GM21367 (cell line): Measurements from ENCODE around the gene TJP3.

Source experiments
- ATAC-seq: cut with Tn5 transposase; IDR thresholded peaks from one replicate; pipeline ENCODE4 v1.9.1; 2021; ENCODE audit not compliant: unreplicated experiment

The TJP3 gene

GRCh38 chr19:3710265-3710812 lies 2.2 kb downstream of the TJP3 start:
- no peak for ATAC-seq

DNA sequence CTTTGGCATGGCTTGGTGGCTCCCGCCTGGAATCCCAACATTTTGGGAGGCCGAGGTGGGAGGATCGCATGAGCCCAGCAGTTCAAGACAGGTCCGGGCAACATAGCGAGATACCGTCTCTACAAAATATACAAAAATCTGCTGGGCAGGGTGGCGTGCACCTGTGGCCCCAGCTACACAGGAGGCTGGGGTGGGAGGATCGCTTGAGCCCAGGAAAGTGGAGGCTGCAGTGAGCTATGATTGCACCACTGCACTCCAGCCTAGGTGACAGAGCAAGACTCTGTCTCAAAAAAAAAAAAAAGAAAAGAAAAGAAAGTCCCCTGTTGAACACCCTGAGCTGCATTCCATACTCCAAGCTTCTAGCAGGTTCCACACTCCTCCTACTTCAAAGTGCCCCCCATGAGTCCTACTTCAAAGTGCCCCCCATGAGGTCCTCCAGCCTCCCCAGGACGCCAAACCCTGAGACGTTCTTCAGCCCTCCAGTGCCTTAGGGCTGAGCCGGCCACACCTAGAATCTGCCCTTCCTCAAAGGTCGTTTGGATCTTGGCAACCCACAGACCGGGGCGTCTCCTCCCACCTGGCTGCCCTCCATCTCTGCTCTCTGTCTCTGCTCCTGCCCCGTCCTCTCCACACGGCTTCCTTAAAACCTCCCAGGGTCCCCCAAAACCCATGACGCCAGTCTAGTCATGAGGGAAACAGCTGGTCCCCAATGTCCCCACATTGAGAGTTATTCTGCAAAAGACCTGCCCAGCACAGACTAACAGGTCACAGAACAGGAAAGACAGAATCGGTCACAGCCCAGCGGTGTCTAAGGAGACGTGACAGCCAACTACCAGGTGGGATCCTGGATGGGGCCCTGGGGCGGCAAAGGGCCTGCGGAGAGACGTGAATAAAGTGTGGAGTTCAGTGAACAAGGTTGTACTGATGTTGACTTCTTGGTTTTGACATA lies 4.8 kb downstream of the TJP3 start:
- no peak for ATAC-seq

- no peak for ATAC-seq
Measured at GRCh38 chr19:3716147-3716668, 8.0 kb downstream of the TJP3 start.

GRCh38 chr19:3719868-3720267 lies 11.7 kb downstream of the TJP3 start:
- ATAC-seq = no peak

- no peak for ATAC-seq
Measured at GRCh38 chr19:3720349-3720917, 12.2 kb downstream of the TJP3 start.

DNA sequence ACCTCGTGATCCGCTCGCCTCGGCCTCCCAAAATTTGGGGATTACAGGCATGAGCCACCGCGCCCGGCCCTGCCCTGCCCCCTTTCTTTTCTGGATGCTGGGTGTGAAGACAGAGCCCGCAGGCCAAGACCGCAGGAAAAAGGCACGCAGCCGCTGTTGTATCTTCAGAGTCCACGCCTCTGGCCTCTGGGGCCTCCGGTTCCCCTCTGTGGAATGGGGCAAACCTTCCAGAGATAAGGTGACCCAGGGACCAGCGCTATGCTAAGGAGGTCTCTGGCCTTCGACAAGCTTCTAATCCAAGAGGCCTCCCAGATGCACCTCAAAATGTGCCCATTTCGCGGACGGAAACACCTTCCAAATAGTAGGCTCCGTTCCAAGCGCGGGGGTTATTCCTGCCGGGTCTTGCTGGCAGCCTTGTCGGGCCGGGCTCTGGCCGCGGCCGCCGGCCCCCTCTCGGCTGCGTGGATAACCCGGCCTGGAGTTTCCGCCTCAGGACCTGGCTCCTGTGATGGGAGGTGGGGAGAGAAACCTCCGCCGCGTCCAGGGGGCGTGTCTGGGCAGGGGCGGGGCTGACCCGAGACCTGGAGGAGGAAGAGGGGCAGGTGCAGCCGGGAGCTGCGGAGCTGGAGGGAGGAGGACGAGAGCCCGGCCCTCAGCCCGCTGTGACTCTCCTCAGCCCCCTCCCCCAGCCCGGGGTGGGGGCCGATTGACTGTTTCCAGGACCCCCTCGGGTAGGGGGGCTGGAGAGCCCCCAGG lies 13.1 kb downstream of the TJP3 start:
- ATAC-seq = no peak

GRCh38 chr19:3721887-3722442 lies 13.8 kb downstream of the TJP3 start:
- ATAC-seq = no peak

DNA sequence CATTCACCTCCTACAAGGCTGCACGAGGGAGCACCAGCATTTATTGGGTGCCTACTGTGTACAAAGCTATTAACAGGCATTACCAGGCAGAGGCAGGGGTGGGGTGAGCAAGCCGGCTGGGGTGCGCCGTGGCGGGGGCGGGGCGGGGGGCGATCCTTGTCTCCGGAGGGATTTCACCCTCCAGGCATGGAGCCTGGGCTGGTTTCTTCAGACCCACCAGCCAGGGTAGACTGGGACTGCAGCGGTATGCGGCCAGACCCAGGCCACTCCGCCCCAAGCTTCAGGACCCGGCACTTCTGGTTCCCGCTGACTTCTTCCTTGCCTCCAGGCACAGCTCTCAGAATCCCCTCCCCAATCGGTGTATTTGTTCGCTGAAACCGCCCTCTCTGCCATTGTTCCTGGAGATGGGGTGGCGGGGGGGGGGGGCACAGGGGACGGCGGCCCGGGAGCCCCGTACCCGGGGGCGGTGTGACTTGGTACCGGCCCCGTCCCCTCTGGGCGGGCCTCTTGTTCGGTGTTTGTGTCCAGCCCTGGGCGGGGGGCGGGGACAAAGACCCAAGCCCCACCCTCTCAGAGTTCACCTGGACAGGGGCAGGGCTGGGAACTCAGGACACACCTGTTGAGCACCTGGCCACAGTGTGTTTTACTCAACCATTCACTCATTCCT lies 14.4 kb downstream of the TJP3 start:
- ATAC-seq = no peak

- no peak for ATAC-seq
Measured at GRCh38 chr19:3723110-3723488, 14.9 kb downstream of the TJP3 start.

- no peak for ATAC-seq
Measured at GRCh38 chr19:3723883-3724282, 15.7 kb downstream of the TJP3 start.

- ATAC-seq = no peak
Measured at GRCh38 chr19:3725121-3725520, 16.9 kb downstream of the TJP3 start.

DNA sequence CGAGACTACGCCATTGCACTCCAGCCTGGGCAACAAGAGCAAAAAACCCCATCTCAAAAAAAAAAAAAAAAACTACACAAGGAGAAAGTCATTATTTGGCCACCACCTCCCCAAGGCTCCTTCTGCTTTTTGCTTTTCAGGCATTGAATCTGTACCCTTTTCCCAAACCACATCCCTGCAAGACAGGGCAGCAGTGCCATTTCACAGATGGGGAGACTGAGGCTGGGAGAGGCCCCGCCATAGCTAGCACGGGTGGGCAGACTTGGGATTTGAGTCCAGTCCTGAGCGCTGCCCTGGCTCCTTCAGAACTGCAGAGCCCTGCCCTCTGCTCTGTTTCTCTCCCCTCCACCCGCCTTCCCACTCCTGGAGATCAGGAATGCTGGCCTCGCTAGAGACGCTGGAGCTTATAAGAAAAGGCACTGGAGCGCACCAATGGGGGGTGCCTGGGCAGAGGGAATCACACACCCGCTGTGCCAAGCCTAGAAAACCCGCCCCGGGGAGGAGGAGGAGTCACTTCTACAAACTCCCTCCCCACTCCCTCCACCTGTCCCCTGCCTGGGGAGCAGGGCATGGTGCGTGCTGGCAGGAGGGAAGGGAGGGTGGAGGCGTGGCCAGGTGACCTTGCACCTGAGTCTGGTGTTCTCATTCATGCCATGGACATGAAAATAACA lies 17.6 kb downstream of the TJP3 start:
- no peak for ATAC-seq

GRCh38 chr19:3730457-3730958 lies 22.3 kb downstream of the TJP3 start:
- ATAC-seq = no peak

- no peak for ATAC-seq
Measured at GRCh38 chr19:3732108-3732507, 23.9 kb downstream of the TJP3 start.

- ATAC-seq = no peak
Measured at GRCh38 chr19:3733549-3734309, 25.5 kb downstream of the TJP3 start.

- no peak for ATAC-seq
Measured at GRCh38 chr19:3734310-3734600, 26.1 kb downstream of the TJP3 start.

DNA sequence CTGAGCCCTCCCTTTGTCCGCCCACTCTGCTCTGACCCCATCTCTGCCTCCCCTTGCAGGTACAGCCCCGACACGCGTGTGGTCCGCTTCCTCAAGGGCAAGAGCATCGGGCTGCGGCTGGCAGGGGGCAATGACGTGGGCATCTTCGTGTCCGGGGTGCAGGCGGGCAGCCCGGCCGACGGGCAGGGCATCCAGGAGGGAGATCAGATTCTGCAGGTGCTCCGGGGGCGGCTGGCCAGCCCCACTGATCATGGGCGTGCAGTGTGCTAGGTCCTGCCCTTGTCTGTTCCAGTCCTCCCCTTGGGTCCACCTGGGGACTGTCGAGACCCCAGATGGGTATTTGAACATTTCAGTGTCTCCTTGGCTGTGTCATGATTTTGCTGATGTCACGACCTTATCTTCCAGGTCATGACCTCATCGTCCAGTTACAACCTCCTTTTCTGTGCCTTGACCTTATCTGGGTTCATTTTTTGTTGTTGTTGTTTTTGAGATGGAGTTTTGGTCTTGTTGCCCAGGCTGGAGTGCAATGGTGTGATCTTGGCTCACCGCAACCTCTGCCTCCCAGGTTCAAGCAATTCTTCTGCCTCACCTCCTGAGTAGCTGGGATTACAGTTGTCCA lies 28.0 kb downstream of the TJP3 start:
- ATAC-seq = no peak

DNA sequence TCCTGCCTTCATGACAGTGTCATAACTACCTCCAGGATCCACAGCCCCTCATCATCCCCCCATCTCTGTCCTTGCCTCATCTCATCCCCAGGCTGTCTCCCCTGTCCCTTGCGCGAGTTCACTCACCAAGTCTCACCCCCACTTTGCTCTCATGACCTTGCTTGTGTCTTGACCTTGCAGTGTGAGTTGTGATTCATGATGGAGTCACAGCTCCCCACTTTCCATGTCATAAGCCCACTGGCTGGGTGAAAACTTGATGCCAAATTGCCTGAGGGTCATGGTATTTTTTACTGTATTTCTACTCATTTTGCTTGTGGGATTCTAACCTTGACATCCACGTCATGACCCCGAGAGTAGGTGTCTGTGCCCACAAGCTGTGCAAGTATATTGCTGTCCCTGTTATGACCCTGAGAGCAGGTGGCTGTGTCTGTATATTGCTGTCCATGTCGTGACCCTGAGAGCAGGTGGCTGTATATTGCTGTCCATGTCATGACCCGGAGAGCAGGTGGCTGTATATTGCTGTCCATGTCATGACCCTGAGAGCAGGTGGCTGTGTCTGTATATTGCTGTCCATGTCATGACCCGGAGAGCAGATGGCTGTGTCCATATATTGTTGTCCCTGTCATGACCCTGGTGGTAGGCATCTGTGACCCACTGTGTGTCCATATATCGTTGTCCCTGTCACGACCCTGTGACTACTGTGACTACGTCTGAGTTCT lies 29.5 kb downstream of the TJP3 start:
- no peak for ATAC-seq
